Bronchial epithelial cell (primary cell): ENCODE results near the gene FOXA1. TPM values are rescaled to one million over a fixed set of nuclear protein-coding genes. Genes with fewer than 3 reads are reported as not detected.
A peak's percentile ranks its signal among the peaks of the same experiment; 100 is the strongest.

Experiments used
- DNase-seq: peaks from one replicate; pipeline ENCODE4 v3.0.0-alpha.2; 2010; ENCODE audit warnings: low read depth
- FAIRE-seq: peaks from 2 replicates; lab custom pipeline; 2011; peaks lifted over from hg19 to GRCh38; lab: Jason Lieb, UNC
- H3K27me3 ChIP-seq: 2 replicates; pipeline ENCODE4 v1.5.1; 2011; ENCODE audit warnings: low read length; ENCODE audit not compliant: control insufficient read depth, insufficient read depth
- H3K36me3 ChIP-seq: 2 replicates; pipeline ENCODE4 v1.5.1; 2011; ENCODE audit warnings: low read length; ENCODE audit not compliant: control insufficient read depth, insufficient read depth
- H3K4me3 ChIP-seq: 2 replicates; pipeline ENCODE4 v1.5.1; 2011; ENCODE audit warnings: mild to moderate bottlenecking, low read depth, low read length, control low read depth
- total RNA-seq: library from RNA; depleted of rRNA; stranded (reverse); fragments of >200 nt; gene quantifications from 2 replicates; pipeline ENCODE4 v1.2.1, GENCODE V29; 2014
- TF ChIP-seq, protein P1 (sequence below): IDR thresholded peaks from 2 replicates; pipeline ENCODE4 v1.5.1; 2011; ENCODE audit warnings: mild to moderate bottlenecking, moderate library complexity, low read length, control low read depth, inconsistent platforms; ENCODE audit not compliant: insufficient read depth, severe bottlenecking

Gene FOXA1
- total RNA-seq, 1 donor from 2014 or later, result 5.3 TPM

DNA sequence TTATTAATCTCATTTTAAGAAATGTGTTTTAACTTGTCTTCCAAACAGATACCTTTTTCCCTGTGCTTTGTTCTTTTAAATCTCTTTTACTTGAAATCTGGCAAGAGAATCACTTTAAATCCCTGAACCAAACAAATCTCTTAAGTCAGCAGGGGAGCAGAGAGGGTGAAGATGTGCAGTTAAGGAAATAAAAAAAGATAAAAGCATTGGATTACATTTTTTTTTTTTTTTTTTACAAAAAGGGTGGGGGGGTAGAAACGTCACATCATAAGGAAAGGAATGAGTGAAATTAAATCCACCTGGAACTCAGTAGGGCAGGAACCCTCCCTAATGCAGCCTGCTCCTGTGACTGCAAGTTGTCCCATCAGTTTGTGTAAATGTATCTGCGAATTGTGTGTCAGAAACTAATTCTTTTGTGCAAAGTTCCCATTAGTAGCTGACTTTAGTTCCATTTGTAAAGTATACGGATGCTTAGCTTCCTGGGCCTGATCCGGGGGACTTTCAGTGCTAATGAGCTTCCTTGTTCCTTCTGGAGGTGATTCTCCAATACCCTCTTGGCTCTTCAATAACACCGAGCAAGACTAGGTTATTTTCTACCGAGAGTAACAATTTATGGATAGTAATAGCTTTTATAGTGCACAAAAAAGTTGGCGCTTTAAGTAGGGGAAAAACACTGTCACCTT, 1.9 kb upstream of the FOXA1 start:
- Histone ChIP-seq H3K36me3 (no peaks in the 10 kb centered on the region), H3K27me3 (no peaks in the 10 kb centered on the region), H3K4me3 (peak overlapping the region; percentile 7)
- TF ChIP-seq, protein P1, sequence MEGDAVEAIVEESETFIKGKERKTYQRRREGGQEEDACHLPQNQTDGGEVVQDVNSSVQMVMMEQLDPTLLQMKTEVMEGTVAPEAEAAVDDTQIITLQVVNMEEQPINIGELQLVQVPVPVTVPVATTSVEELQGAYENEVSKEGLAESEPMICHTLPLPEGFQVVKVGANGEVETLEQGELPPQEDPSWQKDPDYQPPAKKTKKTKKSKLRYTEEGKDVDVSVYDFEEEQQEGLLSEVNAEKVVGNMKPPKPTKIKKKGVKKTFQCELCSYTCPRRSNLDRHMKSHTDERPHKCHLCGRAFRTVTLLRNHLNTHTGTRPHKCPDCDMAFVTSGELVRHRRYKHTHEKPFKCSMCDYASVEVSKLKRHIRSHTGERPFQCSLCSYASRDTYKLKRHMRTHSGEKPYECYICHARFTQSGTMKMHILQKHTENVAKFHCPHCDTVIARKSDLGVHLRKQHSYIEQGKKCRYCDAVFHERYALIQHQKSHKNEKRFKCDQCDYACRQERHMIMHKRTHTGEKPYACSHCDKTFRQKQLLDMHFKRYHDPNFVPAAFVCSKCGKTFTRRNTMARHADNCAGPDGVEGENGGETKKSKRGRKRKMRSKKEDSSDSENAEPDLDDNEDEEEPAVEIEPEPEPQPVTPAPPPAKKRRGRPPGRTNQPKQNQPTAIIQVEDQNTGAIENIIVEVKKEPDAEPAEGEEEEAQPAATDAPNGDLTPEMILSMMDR, result no peak
- DNase-seq, result peak; percentile 23
- FAIRE-seq, result no peak

DNA sequence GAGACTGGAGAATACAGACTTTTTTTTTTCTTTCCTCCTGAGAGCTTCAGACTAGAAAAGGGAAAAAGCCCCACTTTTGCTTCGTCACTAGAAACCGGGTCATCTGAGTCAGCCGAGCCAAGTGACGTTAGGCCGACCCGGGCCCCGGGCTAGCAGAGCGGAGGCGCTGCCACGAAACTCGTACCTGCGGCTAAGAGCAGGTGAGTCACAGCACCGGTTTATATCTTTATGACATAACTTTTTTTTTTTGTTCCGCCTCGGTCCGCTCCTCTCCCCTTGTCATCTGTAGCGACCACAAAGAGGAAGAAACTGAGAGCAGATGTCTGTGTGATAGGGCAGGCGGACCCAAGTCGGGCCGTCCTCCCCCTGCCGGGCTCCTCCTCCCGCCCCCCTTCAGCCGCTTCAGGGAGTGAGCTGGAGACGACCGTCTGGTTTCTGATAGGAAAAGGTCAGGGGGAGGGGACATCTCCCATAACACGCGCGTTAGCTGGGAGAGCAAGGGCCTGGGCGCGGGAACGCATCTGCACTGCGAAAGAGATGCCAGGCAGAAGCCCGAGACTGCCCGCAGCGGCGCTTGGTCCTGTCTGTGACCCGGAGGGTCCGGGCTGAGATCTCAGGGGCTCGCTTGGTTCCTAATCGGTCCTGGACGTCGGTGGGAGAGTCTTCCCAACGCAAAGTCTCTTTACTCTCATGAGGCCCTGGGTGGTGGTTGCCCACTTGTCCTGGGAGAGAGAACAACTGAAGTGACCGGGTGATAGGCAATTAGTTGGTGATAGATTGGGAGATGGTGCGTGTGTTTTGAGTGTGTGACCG, 966 bp upstream of the FOXA1 start:
- DNase-seq, result peak; percentile 94
- no peaks in the 10 kb centered on the region for H3K36me3 ChIP-seq
- peak overlapping the region; percentile 49 for H3K4me3 ChIP-seq
- no peaks in the 10 kb centered on the region for H3K27me3 ChIP-seq
- FAIRE-seq, result no peak
- TF ChIP-seq, protein P1, result no peak

DNA sequence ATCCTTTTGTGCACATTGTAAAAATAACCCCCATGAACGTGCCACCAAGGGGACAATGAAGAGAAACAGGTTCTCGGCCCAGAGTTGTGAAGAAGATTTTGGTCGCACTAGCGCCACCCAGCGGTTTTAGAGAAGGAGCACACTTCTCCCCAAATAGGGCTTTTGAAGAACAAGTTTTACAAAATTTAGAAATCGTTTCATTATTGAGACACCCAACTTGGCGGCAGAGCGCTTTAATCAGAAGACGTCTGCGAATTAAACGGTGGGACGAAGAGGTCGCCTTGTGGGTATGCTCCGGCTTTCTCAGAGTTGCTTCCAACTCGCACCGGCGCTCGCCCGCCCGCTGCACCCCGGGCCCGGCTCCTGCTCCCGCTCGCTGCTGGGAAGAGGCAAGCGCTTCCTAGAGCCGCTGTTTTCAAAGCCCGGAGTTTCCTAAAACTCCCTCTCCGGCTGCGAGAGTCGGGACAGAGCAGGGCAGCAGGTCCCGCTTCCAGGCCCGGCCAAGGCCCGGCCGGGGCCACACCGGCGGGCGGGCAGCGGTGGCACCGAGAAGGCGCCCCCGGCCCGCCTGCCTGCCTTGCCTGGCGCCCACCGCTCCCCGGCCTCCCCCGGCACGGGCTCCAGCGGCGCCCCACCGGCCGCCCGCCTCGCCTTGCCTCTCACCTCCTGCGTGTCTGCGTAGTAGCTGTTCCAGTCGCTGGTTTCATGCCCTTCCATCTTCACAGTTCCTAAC, 645 bp downstream of the FOXA1 start:
- H3K4me3 ChIP-seq, result peak overlapping the region; percentile 49
- no peaks in the 10 kb centered on the region for H3K27me3 ChIP-seq
- FAIRE-seq (no peak), DNase-seq (peak; percentile 80)
- TF ChIP-seq, protein P1, result peak; percentile 85
- no peaks in the 10 kb centered on the region for H3K36me3 ChIP-seq

GRCh38 chr14:37593511-37594237, 1.4 kb downstream of the FOXA1 start:
- DNase-seq (peak; percentile 50), FAIRE-seq (no peak)
- no peaks in the 10 kb centered on the region for H3K36me3 ChIP-seq
- TF ChIP-seq, protein P1, result no peak
- no peaks in the 10 kb centered on the region for H3K27me3 ChIP-seq
- peak overlapping the region; percentile 49 for H3K4me3 ChIP-seq
